Suppressor macrophage treated with lipopolysaccharide for 4 hours (primary cell): ENCODE data around the gene LRRK1.

ENCODE experiments used
- DNase-seq: peaks from one replicate; pipeline ENCODE4 v3.0.0-alpha.2; 2020

Gene LRRK1

DNA sequence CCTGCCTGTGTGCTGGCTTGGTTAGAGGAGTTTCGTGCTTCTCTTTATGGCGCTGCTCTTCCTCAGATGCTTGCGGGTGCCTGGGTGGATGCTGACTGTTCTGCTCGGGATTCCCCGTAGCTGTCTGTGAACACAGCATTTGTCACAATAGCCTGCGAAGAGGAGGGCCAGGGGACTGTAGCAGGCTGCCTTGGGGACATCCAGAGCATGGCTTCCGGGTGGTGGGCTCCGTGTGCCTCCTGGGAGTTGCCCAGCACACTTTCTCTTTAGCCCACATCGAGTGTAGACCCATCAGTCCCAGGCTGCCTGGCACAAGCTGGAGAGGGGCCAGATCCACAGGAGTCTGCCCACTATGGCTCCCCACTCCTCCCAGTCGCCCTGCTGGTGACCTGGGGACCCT, 22.4 kb downstream of the LRRK1 start:
- DNase-seq, result peak; percentile 46

DNA sequence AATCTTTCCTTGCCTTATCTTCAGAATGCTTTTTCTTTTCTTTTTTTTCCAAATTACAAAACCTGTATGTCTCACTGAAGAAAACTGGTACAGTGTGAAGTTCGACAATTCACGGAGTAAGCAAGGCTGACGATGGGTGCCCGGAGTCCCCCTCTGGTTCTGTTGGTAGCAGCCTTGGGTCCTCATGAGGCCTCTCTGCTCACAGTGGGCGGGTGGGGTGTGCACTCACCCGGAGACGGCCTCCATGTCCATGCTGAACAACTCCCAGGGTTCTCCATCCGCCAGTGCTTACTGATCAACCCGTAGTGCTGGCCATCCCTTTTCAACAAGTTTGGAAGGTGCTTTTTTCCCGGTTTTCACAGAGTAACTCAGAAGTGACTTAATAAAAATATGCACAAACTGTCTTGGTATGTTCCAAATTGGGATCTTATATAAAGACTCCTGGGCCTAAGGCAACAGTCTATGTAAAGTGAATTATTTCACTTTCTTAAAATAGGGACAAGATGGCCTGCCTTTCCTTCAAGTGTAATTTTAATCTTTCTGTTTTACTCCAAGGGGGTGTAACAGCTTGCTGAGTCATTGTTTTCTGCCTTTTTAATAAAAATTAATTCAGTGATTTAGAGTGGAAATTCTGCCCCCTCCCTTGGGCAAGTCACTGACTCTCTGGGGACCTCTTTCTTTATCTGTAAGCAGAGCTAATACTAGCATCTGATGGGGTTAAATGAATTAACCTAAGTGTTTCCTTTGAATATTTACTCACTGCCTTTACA, 23.7 kb downstream of the LRRK1 start:
- DNase-seq, result no peak

DNA sequence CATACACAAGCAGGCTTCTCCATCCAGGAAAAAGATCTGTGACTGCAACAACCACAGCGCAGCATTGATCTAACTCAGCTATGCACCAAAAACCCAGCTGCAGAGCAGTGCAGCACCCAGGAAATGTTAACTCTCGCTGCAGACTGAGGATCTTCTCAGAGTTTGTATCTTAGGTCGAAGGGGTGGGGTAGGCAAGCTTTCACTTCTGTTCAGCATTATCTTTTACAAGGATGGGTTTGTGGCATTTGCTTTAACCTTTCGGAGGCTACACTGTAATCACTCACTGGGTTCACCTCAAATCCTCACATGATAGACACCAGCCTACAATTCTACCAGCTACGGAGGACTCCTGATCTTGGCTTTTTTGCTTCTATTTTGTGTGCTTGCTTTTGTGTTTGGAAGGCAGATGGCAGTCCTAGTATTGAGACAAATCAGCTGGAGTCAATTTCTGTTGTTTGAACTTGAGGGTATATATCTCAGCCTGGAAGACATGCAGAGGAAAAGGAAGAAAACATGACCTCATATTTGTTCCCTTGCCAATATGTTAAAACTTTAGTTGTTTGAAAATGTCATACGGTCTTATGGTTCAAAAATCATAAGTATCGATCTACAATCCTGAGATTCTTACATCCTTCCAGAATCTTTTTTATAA, 25.2 kb downstream of the LRRK1 start:
- no peak for DNase-seq

DNA sequence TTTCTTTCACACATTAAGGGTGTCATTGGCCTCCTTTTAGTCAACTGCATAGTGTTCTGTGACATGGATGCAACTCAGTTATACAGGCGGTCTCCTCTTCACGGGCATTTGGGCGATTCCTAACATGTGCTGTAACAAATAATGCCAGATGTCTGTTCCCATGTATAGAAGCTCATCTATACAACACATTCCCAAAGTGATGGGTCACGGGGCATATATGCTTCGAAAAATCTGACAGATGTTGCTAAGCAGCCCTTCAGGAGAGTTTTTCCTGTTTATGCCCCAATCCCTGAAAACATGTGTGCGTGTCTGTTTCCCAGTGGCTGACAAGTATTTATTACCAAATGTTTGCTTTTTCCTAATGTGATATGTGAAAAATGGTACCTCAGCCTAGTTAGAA, 25.8 kb downstream of the LRRK1 start:
- DNase-seq, result no peak

DNA sequence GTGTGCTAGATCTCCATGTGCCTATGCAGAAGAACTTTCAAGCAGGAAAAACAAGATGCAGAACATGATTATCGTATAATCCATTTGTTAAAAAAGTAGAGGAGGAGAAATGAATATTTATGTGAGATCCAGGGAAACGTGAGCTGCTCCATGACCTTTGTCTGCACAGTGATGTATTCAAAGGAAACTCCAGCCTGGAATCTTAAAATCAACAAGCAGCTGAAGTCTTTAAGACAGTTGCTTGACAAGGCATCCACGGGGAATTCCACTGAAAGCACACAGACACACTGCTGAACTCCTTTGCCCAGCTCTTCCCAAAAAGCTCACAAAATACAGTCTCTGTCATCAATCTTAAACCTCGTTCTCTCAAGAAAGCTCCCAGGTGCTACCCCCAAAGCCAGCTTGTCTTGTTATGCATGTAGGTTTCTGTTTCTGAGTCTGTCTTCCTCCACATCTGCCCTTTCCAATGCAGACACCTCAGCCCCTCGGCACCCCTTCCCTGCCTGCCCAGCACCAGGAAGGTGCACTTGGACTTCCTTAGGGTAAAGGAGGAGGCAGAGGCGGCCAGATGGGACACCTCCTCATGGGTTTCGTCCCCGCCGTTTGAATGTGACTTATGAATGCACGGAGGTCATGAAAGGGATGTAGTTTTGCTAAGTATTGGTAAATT, 28.7 kb downstream of the LRRK1 start:
- DNase-seq, result no peak

DNA sequence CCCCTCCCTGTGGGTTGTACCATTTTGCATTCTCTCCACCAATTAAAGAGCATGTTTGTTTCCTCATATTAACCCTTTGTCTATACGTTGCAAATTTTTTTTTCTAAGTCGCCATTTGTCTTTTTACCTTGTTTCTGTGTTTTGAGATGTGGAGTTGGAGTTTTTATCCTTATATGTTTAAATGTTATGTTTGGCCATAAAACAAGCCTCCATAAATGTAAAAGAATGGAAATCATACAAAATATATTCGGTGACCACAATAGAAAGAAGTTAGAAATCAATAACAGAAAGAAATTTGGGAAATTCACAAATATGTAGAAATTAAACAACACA, 29.2 kb downstream of the LRRK1 start:
- DNase-seq, result no peak

DNA sequence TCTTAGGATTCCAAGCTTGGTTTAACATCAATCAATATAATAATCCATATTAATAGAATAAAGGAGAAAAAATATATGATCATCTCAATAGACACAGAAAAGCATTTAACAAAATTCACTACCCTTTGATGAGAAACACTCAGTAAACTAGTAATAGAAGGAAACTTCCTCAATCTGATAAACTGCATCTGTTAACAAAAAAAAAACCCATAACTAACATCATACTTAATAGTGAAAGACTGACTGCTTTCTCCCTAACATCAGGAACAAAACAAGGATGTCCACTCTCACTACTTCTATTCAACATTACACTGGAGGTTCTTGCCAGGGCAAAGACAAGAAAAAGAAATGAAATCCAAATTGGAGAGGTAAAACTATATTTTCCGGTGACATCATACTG, 30.5 kb downstream of the LRRK1 start:
- DNase-seq, result peak; percentile 46

DNA sequence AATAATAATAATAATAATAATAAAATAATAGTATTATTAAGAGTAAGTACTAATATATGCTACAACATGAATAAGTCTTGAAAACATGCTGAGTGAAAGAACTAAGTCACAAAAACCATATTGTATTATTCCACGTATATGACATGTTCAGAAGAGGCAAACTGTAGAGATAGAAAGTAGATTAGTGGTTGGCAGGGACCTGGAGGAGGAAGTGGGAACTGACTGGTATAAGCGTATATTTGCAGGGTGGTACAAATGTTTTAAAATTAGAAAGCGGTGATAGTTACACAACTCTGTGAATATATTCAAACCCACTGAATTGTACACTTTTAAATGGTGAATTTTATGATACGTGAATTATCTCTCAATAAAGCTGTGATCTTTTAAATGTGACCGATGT, 32.8 kb downstream of the LRRK1 start:
- peak; percentile 44 for DNase-seq

DNA sequence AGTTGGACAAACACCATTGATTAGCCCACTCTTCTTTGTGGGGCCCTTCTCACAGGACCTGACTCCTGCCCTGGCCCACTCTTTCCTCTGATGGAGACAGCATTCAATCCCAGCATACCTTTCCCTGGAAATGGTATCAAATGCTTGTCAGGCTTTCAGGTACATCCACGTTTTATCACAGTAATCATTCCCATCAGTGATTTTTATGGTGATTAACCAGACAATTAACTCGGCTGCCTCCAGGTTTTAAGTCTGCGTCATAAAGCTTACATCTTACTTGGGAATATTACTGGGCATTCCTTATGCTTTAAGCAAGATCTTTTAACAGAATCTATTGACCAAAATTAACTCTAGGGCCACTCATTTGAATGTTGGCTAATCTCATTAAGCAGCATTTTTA, 33.4 kb downstream of the LRRK1 start:
- no peak for DNase-seq

DNA sequence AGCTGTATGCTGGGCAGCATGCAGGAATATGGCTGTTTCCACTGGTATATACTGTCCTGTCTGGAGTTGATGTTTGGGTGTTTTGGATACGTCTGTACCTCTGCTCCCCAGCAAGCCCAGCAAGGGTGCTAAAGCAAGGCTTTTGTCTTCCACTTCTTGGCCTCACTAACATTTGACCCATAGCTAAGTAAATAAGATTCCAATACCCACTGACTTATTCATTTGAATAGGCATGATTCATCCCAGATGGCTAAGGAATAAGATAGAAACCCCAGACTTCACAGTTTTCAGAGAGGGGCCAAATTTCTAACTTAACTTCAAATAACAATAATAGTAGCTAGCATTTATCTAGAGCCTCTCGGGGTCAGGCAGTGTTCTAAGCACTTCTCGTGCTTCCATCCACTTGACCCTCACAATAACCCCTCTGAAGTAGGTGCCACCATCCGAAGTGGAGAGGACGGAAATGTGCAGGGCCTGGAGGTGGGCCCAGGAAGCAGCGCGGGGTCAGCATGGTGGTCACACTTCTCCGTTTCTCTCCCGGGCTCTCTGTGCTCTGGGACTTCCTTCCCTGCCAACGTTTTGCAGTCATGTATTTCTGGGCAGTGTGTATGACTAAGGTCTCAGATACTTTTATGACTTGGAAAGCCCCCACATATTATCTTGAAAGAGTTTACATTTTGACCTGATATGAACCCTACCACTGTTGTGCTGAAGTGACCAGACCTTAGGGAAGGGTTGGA, 39.3 kb downstream of the LRRK1 start:
- peak; percentile 66 for DNase-seq

DNA sequence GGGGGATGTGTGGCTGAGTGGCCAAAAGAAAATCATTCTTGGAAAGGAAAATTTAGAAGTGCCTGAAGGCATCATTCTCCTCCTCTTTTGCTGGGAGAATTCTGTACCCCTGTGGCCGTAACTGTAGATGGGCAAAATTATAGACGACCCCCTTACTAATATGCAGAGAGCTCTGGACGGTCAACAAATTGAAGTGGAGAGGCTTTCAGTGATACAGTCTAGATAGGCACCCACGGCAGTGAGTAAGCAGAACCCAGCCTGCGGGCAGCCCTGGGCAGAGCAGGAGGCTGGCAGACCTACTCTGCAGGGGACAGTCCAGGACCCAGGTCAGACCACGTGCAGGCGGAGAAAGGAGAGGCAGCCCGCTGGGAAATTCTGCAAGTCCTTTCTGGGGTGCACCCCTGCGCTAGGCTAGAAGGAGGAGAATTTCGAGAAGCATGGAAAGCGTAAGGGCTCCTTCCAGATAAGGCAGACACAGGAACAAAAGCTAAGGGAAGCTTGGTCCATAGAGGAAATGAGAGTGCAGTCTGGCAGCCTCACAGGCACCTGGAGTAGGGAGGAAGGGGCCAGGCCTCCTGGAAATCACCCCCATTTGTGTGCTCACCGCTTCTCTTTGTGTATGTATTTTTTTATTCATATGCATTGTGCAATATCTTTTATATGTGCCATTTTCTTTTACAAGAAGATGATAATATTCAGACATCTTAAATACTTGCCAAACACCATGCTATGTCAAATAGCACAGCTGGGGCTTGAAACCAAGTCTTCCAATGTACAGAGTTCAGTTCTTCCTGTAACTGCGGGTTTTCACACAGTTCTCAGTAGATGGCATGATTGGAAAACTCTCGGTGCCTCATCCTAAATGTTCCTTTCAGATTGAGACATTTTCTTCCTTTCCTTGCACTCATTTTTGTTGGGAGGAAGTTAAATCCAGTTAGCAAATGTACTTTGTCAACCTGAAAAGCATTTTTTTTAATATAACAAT, 40.2 kb downstream of the LRRK1 start:
- peak; percentile 30 for DNase-seq

DNA sequence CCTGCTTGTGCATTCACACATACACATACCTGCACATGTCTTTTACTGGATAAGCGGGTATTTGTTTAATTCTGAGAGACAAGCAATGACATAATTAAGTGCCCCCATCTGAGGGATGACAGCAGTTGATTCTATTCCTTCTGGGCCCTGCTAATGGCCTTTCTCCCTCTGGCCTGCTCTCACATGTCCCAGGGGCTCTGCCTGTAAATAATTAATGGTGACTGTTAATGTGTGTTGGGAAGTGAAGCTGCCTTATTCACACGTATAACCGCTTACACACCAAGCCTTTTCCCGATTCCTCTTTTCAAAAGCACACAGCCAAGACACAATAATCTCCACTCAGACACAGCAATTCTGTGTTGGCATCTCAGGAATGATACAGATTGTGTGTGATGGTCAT, 47.8 kb downstream of the LRRK1 start:
- DNase-seq, result no peak

DNA sequence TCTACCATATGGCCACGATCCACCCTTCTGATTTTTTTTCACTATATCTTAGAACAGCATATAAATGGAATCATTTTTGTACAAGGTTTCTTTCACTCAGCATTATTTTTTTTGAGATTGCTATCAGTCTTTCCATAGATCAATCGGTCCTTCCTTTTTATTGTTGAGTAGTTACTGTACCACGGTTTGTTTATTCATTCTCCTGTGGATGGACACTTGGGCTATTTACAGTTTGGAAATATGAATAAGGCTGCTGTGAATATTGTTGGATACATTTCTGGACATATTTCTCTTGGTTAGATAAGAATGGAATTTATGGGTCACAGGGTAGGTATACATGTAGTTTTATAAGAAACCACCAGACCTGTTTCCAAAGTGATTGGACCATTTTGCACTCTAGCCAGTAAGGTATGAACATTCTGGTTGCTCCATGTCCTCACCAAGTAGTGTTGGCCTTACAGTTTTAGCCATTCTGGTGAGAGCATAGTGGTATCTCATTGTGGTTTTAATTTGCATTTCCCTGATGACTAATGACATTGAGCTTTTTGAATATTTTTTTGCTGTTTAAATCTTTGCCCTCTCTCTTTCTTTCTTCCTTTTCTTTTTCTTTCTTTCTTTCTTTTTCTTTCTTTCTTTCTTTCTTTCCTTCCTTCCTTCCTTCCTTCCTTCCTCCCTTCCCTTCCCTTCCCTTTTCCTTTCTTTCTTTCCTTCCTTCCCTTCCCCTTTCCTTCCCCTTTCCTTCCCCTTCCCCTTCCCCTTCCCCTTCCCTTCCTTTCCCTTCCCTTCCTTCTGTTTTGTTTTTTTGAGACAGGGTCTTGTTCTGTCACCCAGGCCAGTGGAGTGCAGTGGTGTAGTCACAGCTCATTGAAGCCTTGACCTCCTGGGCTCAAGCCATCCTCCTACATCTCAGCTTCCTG, 49.2 kb downstream of the LRRK1 start:
- DNase-seq, result no peak

DNA sequence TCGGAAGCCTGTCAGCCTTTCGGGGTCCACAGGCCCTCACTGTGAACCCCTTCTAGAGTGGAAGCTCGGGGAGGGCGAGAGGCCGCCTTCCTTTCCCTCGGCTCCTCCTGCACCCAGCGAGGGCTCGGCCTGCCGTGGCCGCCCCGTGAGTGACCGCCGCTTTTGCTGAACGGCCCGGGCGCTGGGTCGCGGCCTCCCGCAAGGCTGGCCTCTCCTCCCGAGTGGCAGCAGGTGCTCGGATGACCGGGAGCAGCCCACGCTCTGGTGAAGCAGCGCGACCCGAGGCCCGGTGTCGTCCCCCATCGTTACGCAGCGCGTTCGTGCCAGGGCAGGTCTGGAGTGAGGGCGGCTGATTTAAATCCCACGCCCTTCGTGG, 53.8 kb downstream of the LRRK1 start:
- DNase-seq, result no peak

DNA sequence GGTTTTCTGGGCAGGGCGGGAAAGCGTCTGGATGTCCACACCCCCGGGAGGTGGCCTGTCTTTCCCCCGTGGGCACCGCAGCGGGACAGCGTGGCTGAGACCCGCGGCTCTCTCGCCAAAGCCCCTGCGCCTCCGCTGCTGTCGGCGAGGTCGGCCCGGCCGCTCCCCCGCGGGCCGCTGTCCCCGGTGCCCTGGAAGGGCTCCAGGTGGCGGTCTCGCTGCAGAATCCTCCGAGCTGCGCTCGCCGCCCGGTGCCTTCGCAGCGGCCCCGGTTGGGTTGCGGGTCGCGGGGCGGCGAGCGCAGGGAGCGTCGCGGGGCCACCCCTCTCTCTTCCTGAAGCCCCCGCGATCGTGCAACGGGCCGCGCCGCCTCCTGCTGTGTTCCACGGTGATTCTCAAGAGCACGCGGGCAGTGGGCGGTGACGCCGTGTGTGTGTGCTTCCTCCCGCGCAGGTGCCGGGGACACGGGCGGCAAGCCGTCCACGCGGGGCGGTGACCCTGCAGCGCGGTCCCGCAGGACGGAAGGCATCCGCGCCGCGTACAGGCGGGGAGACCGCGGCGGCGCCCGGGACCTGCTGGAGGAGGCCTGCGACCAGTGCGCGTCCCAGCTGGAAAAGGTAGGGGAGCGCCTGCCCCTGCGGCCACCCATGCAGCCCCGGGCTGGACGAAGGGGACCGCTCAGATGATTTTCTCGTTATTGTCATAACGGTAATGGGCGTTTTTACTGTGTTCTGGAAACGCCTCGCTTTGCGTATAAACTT, 54.4 kb downstream of the LRRK1 start:
- no peak for DNase-seq

DNA sequence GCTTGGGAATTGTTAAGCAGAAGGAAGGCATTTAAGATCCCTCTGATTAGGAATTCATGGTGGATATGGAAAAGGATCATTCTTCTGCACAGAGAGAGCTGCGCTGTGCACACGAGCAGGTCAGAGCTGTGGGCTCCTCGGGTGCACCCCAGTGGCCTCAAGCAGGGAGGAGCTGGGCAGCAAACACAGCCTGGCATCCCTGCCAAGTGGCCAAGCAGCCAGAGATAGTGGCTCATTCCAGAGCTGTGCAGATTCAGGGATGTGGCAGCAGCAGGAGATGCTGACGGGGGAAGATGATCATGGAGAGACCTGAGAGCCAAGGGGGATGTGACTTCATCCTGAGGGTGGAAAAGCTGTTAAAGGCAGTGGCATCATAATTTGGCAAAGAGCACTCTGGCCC, 55.9 kb downstream of the LRRK1 start:
- no peak for DNase-seq

DNA sequence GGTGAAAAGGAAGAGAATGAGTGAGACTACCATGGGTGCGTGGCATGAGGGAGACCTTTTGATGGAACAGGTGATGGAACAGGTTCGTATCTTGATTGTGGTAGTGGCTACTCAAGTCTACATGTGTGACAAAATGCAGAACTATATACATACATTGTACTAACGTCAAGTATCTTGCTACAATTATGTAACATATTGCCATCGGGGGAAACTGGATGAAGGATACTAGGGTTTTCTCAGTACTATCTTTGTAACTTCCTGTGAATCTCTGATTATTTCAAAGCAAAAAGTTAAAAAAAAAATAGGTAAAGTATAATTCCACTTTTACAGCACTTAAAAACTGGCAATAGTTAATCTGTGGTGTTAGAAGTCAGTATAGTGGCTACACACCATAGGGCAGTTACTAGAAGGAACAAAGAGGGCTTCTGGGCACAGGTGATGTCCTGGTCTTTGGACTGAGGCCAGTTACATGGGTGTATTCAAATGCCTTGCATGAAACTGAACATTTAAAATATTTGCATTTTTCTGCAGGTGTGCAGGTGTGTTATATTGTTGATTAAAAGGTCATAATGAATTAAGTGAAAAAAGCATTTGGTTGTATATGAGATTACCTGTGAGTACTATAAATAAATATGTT, 61.4 kb downstream of the LRRK1 start:
- no peak for DNase-seq

DNA sequence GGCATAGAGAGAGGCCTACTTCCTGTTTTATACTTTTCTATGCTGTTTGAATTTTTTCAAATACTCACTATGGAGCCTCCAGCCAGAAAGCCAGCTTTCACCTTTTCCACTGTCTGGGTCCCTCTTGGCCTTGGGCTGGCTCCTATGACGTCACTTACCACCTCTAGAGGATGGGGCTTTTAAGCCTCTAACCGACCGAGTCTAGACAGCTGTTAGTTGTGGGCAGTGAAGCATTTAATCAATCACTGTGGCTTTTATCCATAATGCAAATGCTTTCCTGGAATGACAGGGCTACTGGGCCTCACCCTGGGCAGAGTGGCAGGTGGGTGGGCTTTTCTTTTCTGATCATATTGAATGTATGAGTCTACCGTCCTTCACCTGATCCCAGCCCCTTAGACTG, 61.9 kb downstream of the LRRK1 start:
- DNase-seq, result no peak

DNA sequence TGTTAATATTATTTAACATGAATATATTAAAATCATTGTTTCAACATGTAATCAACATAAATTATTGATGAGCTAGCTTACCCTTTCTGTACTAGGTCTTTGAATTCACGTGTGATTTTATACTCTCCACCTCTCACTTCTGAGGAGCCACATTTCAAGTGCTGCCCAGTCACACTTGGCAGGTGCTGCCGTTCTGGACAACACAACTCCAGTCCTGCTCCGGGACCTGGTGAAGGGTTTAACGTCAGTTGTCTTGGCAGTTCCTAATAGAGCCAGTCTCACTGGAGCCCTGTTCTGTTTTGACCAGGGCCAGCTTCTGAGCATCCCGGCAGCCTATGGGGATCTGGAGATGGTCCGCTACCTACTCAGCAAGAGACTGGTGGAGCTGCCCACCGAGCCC, 64.1 kb downstream of the LRRK1 start:
- no peak for DNase-seq

DNA sequence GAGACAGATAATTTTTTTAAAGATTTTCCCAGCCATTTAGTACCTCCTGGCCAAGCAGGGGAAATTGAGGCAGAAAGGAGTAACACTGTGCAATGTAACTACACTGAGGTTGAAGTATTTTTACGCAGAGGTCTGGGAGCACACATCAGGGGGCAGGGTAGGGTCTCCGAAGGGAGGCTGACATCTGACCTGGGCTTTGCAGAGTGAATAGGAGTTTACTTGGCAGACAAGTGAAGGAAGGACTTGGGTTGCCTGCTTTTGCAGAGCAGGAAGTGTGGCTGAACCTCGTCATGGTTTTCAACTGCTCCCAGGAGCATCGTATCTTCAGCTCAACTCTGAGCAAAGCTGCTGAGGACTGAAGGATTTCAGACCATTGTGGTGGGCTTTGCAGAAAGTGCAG, 66.2 kb downstream of the LRRK1 start:
- DNase-seq, result no peak
